Ovary (tissue), 9 donors: Measurements from ENCODE around the gene ELK3. TPM values are rescaled to one million over a fixed set of nuclear protein-coding genes. Genes with fewer than 3 reads are reported as not detected.

Experiments
- DNase-seq, 5 donors: peaks; one replicate each; pipeline ENCODE4 v3.0.0-alpha.2; 2019 to 2020
- H3K27ac ChIP-seq, 2 donors: fragments of 200-600 bp; one replicate each; pipeline versions ENCODE4 v1.5.1 to v1.8.0; 2019 to 2022
- H3K27me3 ChIP-seq: fragments of 200-600 bp; one replicate; pipeline ENCODE4 v1.8.0; 2022
- H3K36me3 ChIP-seq: fragments of 200-600 bp; sonication (generic); one replicate; pipeline ENCODE4 v1.5.1; 2019
- H3K4me1 ChIP-seq: one replicate; pipeline ENCODE4 v1.8.1; 2013; ENCODE audit warnings: mild to moderate bottlenecking, moderate library complexity; ENCODE audit not compliant: insufficient read depth
- H3K4me3 ChIP-seq: fragments of 200-600 bp; sonication (generic); one replicate; pipeline ENCODE4 v1.5.1; 2017
- H3K9me3 ChIP-seq, 2 donors: fragments of 200-600 bp in 1 of 2; sonication (generic) in 1 of 2; one replicate each; pipeline versions ENCODE4 v1.5.1 to v1.8.1; 2013 to 2019; ENCODE audit warnings: mild to moderate bottlenecking in 1 of 2, moderate library complexity in 1 of 2
- EP300 ChIP-seq: sonication (generic); formaldehyde crosslinking; IDR thresholded peaks from one replicate; pipeline ENCODE4 v1.6.1; 2017; ENCODE audit warnings: antibody characterized with exemption
- POLR2A ChIP-seq: fragments of 450-650 bp; IDR thresholded peaks from one replicate; pipeline ENCODE4 v1.6.1; 2017; ENCODE audit warnings: antibody characterized with exemption, mild to moderate bottlenecking, moderate library complexity
- WGBS, 3 donors: extraction: QIAGEN DNeasy Blood & Tissue Kit in 1 of 3; methylation state at CpG; one replicate each; pipeline versions ENCODE4 v1.1.5 to v1.1.7; 2013 to 2017; 5-methylcytosine and 5-hydroxymethylcytosine counted together
- intact Hi-C, 4 donors: fragments of 100-400 bp; cut with DNase I; formaldehyde crosslinking; loops; one replicate each; pipeline versions ENCODE4 v1.11.0 to v1.15.1; 2022 to 2023
- polyA plus RNA-seq, 2 donors: library from polyadenylated mRNA; stranded (reverse); fragments of 200-250 nt in 1 of 2; fragments of 350-450 nt in 1 of 2; fragmentation: Illumina TruSeq in 1 of 2; extraction: RNeasy Lipid Tissue Mini Kit (QIAGEN cat#74804) in 1 of 2; gene quantifications; one replicate each; pipeline ENCODE4 v1.2.3, GENCODE V29; 2013 to 2014
- total RNA-seq, 7 donors: library from RNA; depleted of rRNA in 2 of 7; stranded (reverse); fragments of >200 nt in 2 of 7; fragmentation: NEBNext Ultra II Directional in 3 of 7; extraction: Animal tissue kit (Norgen Biotek cat#: 25700) in 3 of 7; gene quantifications; one replicate each; pipeline versions ENCODE4 v1.1.0 to v1.2.4, GENCODE V29; 2016 to 2023
- TF ChIP-seq, protein P1 (sequence below), 3 donors: fragments of 450-650 bp in 2 of 3; fragments of 200-600 bp in 1 of 3; IDR thresholded peaks; one replicate each; pipeline versions ENCODE4 v1.5.1 to v1.8.0; 2016 to 2022; ENCODE audit warnings: antibody characterized with exemption in 3 of 3, mild to moderate bottlenecking in 1 of 3
- donor health status: DM: no; HTN: no; CAD: no; lungs with moderate emphysema.
- donor health status: DM: no; HTN: no; CAD: no.
- donor health status: Bipolar disorder and iron deficiency.
- donor health status: DM: yes; HTN: yes; CAD: no.
- donor health status: DM: no; HTN: no; CAD: no.
- donor health status: DM: yes; HTN: yes; CAD: no.

ELK3 gene
- total and polyA plus RNA-seq, 9 donors, result 11.5 to 25.9 (median 15.6) TPM

DNA sequence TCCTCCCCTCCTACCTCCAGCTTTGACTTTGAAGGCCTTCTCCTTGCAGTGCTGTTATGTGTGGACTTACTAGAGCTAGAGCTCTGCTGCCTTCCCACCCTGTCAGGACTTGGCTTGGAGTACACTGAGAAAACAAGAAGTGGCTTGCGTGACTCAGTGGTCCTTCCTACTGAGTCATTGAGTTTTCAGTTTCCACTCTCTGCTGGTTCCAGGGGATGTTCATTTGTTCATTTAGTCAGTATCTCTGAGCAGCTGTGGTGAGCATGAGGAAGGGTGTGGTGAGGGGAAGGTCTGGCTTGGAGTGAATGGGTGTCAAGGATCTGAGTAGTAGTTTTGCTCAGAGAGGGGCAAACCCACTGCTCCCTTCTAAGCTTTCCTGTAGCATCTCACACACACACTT lies 17.2 kb upstream of the ELK3 start:
- intact Hi-C loops, result no loop called here
- H3K4me3 ChIP-seq, result no peak overlapping the region
- no peaks in the 10 kb centered on the region for H3K36me3 ChIP-seq
- WGBS, 3 donors, result 88 to 93% (median 89%) methylated on average over 1 of the region's 1 CpG
- no peak for DNase-seq
- H3K27ac ChIP-seq, result no peak overlapping the region
- H3K27me3 ChIP-seq, result no peaks in the 10 kb centered on the region
- TF ChIP-seq, protein P1, sequence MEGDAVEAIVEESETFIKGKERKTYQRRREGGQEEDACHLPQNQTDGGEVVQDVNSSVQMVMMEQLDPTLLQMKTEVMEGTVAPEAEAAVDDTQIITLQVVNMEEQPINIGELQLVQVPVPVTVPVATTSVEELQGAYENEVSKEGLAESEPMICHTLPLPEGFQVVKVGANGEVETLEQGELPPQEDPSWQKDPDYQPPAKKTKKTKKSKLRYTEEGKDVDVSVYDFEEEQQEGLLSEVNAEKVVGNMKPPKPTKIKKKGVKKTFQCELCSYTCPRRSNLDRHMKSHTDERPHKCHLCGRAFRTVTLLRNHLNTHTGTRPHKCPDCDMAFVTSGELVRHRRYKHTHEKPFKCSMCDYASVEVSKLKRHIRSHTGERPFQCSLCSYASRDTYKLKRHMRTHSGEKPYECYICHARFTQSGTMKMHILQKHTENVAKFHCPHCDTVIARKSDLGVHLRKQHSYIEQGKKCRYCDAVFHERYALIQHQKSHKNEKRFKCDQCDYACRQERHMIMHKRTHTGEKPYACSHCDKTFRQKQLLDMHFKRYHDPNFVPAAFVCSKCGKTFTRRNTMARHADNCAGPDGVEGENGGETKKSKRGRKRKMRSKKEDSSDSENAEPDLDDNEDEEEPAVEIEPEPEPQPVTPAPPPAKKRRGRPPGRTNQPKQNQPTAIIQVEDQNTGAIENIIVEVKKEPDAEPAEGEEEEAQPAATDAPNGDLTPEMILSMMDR (IDR thresholded peaks at IDR 0.05), result no peak
- TF ChIP-seq POLR2A, result no peak
- TF ChIP-seq EP300, result no peak
- no peaks in the 10 kb centered on the region for H3K9me3 ChIP-seq
- H3K4me1 ChIP-seq, result no peaks in the 10 kb centered on the region

DNA sequence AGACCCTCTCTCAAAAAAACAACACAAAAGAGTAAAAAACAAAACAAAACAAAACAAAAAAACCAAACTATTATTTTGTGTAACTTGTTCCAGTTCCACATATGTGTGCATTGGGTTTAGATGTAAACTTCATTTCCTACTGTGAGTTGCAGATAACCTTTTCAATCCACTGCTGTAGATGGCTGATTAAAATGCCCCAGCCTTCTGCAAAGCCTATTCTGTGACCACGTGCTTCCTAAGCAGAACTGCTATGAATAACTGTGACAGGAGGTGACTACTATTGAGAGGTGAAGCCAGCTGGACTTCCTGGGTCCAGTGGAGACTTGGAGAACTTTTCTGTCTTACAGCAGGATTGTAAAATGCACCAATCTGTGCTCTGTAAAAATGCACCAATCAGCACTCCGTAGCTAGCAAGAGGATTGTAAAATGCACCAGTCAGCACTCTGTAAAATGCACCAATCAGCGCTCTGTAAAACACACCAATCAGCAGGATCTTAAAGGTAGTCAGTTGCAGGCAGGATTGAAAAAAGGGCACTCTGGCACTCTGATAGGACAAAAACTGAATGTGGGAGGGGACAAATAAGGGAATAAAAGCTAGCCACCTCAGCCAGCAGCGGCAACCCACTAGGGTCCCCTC lies 10.3 kb upstream of the ELK3 start:
- H3K4me3 ChIP-seq, result no peak overlapping the region
- 81 to 84% (median 82%) methylated on average over 4 of the region's 4 CpGs for WGBS, 3 donors
- TF ChIP-seq, protein P1 (IDR thresholded peaks at IDR 0.05), result no peak
- TF ChIP-seq EP300 (no peak), POLR2A (no peak)
- no peaks in the 10 kb centered on the region for H3K27me3 ChIP-seq
- no peaks in the 10 kb centered on the region for H3K9me3 ChIP-seq
- H3K36me3 ChIP-seq, result no peaks in the 10 kb centered on the region
- intact Hi-C loops, result no loop called here
- H3K27ac ChIP-seq, result no peak overlapping the region
- no peak for DNase-seq
- H3K4me1 ChIP-seq, result no peaks in the 10 kb centered on the region

GRCh38 chr12:96185914-96186313 lies 8.3 kb upstream of the ELK3 start:
- no peak overlapping the region for H3K27ac ChIP-seq
- no peaks in the 10 kb centered on the region for H3K9me3 ChIP-seq
- H3K4me1 ChIP-seq, result no peaks in the 10 kb centered on the region
- H3K4me3 ChIP-seq, result no peak overlapping the region
- H3K27me3 ChIP-seq, result no peaks in the 10 kb centered on the region
- intact Hi-C loops, result no loop called here
- no peak for DNase-seq
- 85 to 89% (median 87%) methylated on average over 4 of the region's 4 CpGs for WGBS, 3 donors
- H3K36me3 ChIP-seq, result no peaks in the 10 kb centered on the region
- TF ChIP-seq EP300 (no peak), POLR2A (no peak)
- TF ChIP-seq, protein P1 (IDR thresholded peaks at IDR 0.05), result no peak

- Histone ChIP-seq H3K9me3 (no peaks in the 10 kb centered on the region), H3K36me3 (no peaks in the 10 kb centered on the region), H3K4me3 (no peak overlapping the region), H3K27me3 (no peaks in the 10 kb centered on the region), H3K27ac (no peak overlapping the region), H3K4me1 (no peaks in the 10 kb centered on the region)
- intact Hi-C loops, result no loop called here
- TF ChIP-seq POLR2A (no peak), EP300 (no peak)
- TF ChIP-seq, protein P1 (IDR thresholded peaks at IDR 0.05), result no peak
- 80 to 81% (median 80%) methylated on average over 10 of the region's 10 CpGs for WGBS, 3 donors
- DNase-seq, result no peak
Observed at GRCh38 chr12:96186607-96187301, 7.4 kb upstream of the ELK3 start.
